C4-2B (cell line): ENCODE results near the gene ACSF3.
A peak's percentile ranks its signal among the peaks of the same experiment; 100 is the strongest.
"Not testable (repeated sequence)": the region's sequence is repeated elsewhere in the genome, so short reads cannot be mapped to it uniquely, and the experiment has no call there.

ENCODE experiments used
- H3K27ac ChIP-seq: fragments of 450-650 bp; 2 replicates; pipeline ENCODE4 v1.5.1; 2017
- CTCF ChIP-seq: fragments of 450-650 bp; conservative IDR thresholded peaks from 2 replicates; pipeline ENCODE4 v1.5.1; 2017; ENCODE audit warnings: mild to moderate bottlenecking
- ZFX ChIP-seq: fragments of 450-650 bp; IDR thresholded peaks from 2 replicates; pipeline ENCODE4 v1.6.1; 2017

Gene ACSF3

GRCh38 chr16:89187770-89188392, 94.2 kb downstream of the ACSF3 start:
- no peak overlapping the region for H3K27ac ChIP-seq
- TF ChIP-seq ZFX (no peak), CTCF (no peak)

GRCh38 chr16:89188471-89189357, 95.1 kb downstream of the ACSF3 start:
- H3K27ac ChIP-seq = not testable (repeated sequence)

GRCh38 chr16:89189358-89190025, 95.8 kb downstream of the ACSF3 start:
- H3K27ac ChIP-seq = no peak overlapping the region
- no peak for TF ChIP-seq ZFX
- TF ChIP-seq CTCF = no peak

- TF ChIP-seq CTCF (no peak), ZFX (no peak)
- no peak overlapping the region for H3K27ac ChIP-seq
These were observed 96.7 kb downstream of the ACSF3 start for GRCh38 chr16:89190150-89190958.

GRCh38 chr16:89191033-89191900, 97.6 kb downstream of the ACSF3 start:
- peak overlapping the region; percentile 61; the same call in 1 of the 2 replicates for H3K27ac ChIP-seq
- TF ChIP-seq ZFX (no peak), CTCF (no peak)

- TF ChIP-seq ZFX (no peak), CTCF (no peak)
These were observed 98.2 kb downstream of the ACSF3 start for GRCh38 chr16:89191901-89192185.

GRCh38 chr16:89192186-89192955, 98.7 kb downstream of the ACSF3 start:
- H3K27ac ChIP-seq = peak overlapping the region; percentile 61

More at GRCh38 chr16:89191901-89192185, 98.2 kb downstream of the ACSF3 start:
- H3K27ac ChIP-seq = peak overlapping the region; percentile 61
